Measurements from ENCODE around the gene TXNRD1.

GRCh38 chr12:104183443-104183842 lies 32.1 kb upstream of the TXNRD1 start:
- TF ChIP-seq CTCF (IDR thresholded peaks at IDR 0.05), result no peak
- TF ChIP-seq ZFX (IDR thresholded peaks at IDR 0.05; ENCODE audit: borderline replicate concordance), result no peak
